Neural progenitor cell (in vitro differentiated cells): ENCODE results near the gene KCNA5. TPM values are rescaled to one million over a fixed set of nuclear protein-coding genes. Genes with fewer than 3 reads are reported as not detected.

Experiments
- DNase-seq: peaks from one replicate; pipeline ENCODE4 v3.0.0-alpha.2; 2016; ENCODE audit warnings: low spot score
- H2AFZ ChIP-seq: fragments of 200-600 bp; sonication (generic); replicated peaks from 2 replicates; pipeline ENCODE4 v1.6.1; 2016; ENCODE audit warnings: antibody characterized with exemption
- H3F3A ChIP-seq: fragments of 200-600 bp; sonication (generic); 2 replicates; pipeline ENCODE4 v1.6.1; 2016; ENCODE audit warnings: antibody characterized with exemption, low read depth
- H3K27ac ChIP-seq: fragments of 200-600 bp; sonication (generic); 2 replicates; pipeline ENCODE4 v1.5.1; 2016; ENCODE audit warnings: mild to moderate bottlenecking
- H3K27me3 ChIP-seq: fragments of 200-600 bp; sonication (generic); 2 replicates; pipeline ENCODE4 v1.6.1; 2016; ENCODE audit warnings: mild to moderate bottlenecking, moderate library complexity
- H3K36me3 ChIP-seq: fragments of 200-600 bp; sonication (generic); 2 replicates; pipeline ENCODE4 v1.5.1; 2016
- H3K4me1 ChIP-seq: fragments of 200-600 bp; sonication (generic); 2 replicates; pipeline ENCODE4 v1.6.1; 2016; ENCODE audit warnings: mixed run types
- H3K4me2 ChIP-seq: fragments of 200-600 bp; sonication (generic); 2 replicates; pipeline ENCODE4 v1.6.1; 2016
- H3K4me3 ChIP-seq: fragments of 200-600 bp; sonication (generic); 2 replicates; pipeline ENCODE4 v1.5.1; 2016
- H3K79me2 ChIP-seq: fragments of 200-600 bp; sonication (generic); 2 replicates; pipeline ENCODE4 v1.6.1; 2016; ENCODE audit warnings: low read depth
- H3K9ac ChIP-seq: fragments of 200-600 bp; sonication (generic); 2 replicates; pipeline ENCODE4 v1.6.1; 2016
- H3K9me3 ChIP-seq: fragments of 200-600 bp; sonication (generic); 2 replicates; pipeline ENCODE4 v1.5.1; 2016; ENCODE audit warnings: low read depth
- H4K20me1 ChIP-seq: fragments of 200-600 bp; sonication (generic); 2 replicates; pipeline ENCODE4 v1.6.1; 2016; ENCODE audit warnings: low read depth
- H3K27ac Mint-ChIP-seq: 3 replicates; pipeline ENCODE4 v1.8.0; 2021; ENCODE audit warnings: mixed read lengths
- H3K27me3 Mint-ChIP-seq: 2 replicates; pipeline ENCODE4 v1.8.0; 2022; ENCODE audit warnings: low read depth, mild to moderate bottlenecking, inconsistent platforms, moderate library complexity, mixed read lengths; ENCODE audit not compliant: insufficient read depth
- H3K36me3 Mint-ChIP-seq: 3 replicates; pipeline ENCODE4 v1.8.0; 2021; ENCODE audit warnings: mixed read lengths
- H3K4me1 Mint-ChIP-seq: 3 replicates; pipeline ENCODE4 v1.8.0; 2021; ENCODE audit warnings: mixed read lengths
- H3K4me3 Mint-ChIP-seq: 3 replicates; pipeline ENCODE4 v1.8.0; 2021; ENCODE audit warnings: mild to moderate bottlenecking, moderate library complexity, mixed read lengths
- H3K9me3 Mint-ChIP-seq: 3 replicates; pipeline ENCODE4 v1.8.0; 2020; ENCODE audit warnings: mixed read lengths
- CTCF ChIP-seq: fragments of 200-600 bp; sonication (generic); IDR thresholded peaks from 2 replicates; pipeline ENCODE4 v1.5.1; 2017; ENCODE audit warnings: antibody characterized with exemption, mild to moderate bottlenecking
- EZH2 ChIP-seq: fragments of 200-600 bp; sonication (generic); IDR thresholded peaks from 2 replicates; pipeline ENCODE4 v1.6.1; 2017; ENCODE audit warnings: antibody characterized with exemption, mild to moderate bottlenecking, moderate library complexity
- EZH2phosphoT487 ChIP-seq: fragments of 200-600 bp; sonication (generic); IDR thresholded peaks from 2 replicates; pipeline ENCODE4 v1.6.1; 2017; ENCODE audit warnings: antibody characterized with exemption
- total RNA-seq: library from RNA; depleted of rRNA; stranded (reverse); fragments of >200 nt; gene quantifications from 2 replicates; pipeline ENCODE4 v1.2.3, GENCODE V29; 2015; ENCODE audit warnings: low replicate concordance

KCNA5 gene
- total RNA-seq, 1 donor from 2014 or later = 0.19 TPM

- Histone ChIP-seq H3K4me1 (peaks cover 36% of the 10 kb centered on the region), H3K9ac (no peak overlapping the region), H3K79me2 (no peaks in the 10 kb centered on the region), H3K4me3 (no peak overlapping the region), H3K4me2 (no peak overlapping the region), H3F3A (no peaks in the 10 kb centered on the region), H4K20me1 (no peaks in the 10 kb centered on the region), H3K27me3 (no peaks in the 10 kb centered on the region), H3K36me3 (no peaks in the 10 kb centered on the region), H3K9me3 (no peaks in the 10 kb centered on the region), H2AFZ (no peak overlapping the region), H3K27ac (no peak overlapping the region)
- peaks cover 17% of the 10 kb centered on the region for H3K4me1 Mint-ChIP-seq
- no peak overlapping the region for H3K4me3 Mint-ChIP-seq
- peaks cover 7% of the 10 kb centered on the region for H3K27me3 Mint-ChIP-seq
- TF ChIP-seq EZH2 = no peak
- TF ChIP-seq EZH2phosphoT487 = no peak
- no peak for TF ChIP-seq CTCF
- H3K27ac Mint-ChIP-seq = no peak overlapping the region
- H3K36me3 Mint-ChIP-seq = no peaks in the 10 kb centered on the region
- no peaks in the 10 kb centered on the region for H3K9me3 Mint-ChIP-seq
- no peak for DNase-seq
These were observed 24.4 kb downstream of the KCNA5 start for GRCh38 chr12:5068126-5068525.

GRCh38 chr12:5068619-5069018 is 24.9 kb downstream of the KCNA5 start:
- H3K27me3 ChIP-seq = no peaks in the 10 kb centered on the region
- no peak overlapping the region for H3K27ac ChIP-seq
- no peak overlapping the region for H3K4me3 ChIP-seq
- H3K4me3 Mint-ChIP-seq = no peak overlapping the region
- no peaks in the 10 kb centered on the region for H3K36me3 Mint-ChIP-seq
- H3K79me2 ChIP-seq = no peaks in the 10 kb centered on the region
- H4K20me1 ChIP-seq = no peaks in the 10 kb centered on the region
- no peak overlapping the region for H3K27ac Mint-ChIP-seq
- H3K9me3 ChIP-seq = no peaks in the 10 kb centered on the region
- H2AFZ ChIP-seq = no peak overlapping the region
- H3K4me1 ChIP-seq = peaks cover 36% of the 10 kb centered on the region
- TF ChIP-seq CTCF (no peak), EZH2phosphoT487 (no peak), EZH2 (no peak)
- H3K4me2 ChIP-seq = no peak overlapping the region
- no peak overlapping the region for H3K9ac ChIP-seq
- peaks cover 17% of the 10 kb centered on the region for H3K4me1 Mint-ChIP-seq
- peaks cover 6% of the 10 kb centered on the region for H3K27me3 Mint-ChIP-seq
- no peak for DNase-seq
- no peaks in the 10 kb centered on the region for H3K36me3 ChIP-seq
- no peaks in the 10 kb centered on the region for H3F3A ChIP-seq
- no peaks in the 10 kb centered on the region for H3K9me3 Mint-ChIP-seq

- Mint-ChIP-seq H3K27ac (no peak overlapping the region), H3K9me3 (no peaks in the 10 kb centered on the region), H3K27me3 (peaks cover 10% of the 10 kb centered on the region), H3K4me1 (peaks cover 22% of the 10 kb centered on the region), H3K36me3 (no peaks in the 10 kb centered on the region), H3K4me3 (no peak overlapping the region)
- H3K79me2 ChIP-seq = no peaks in the 10 kb centered on the region
- H3F3A ChIP-seq = no peaks in the 10 kb centered on the region
- no peaks in the 10 kb centered on the region for H3K27me3 ChIP-seq
- H3K9me3 ChIP-seq = no peaks in the 10 kb centered on the region
- no peaks in the 10 kb centered on the region for H3K36me3 ChIP-seq
- peaks cover 36% of the 10 kb centered on the region for H3K4me1 ChIP-seq
- no peak overlapping the region for H3K9ac ChIP-seq
- peak overlapping the region; percentile 50 for H3K4me2 ChIP-seq
- H2AFZ ChIP-seq = no peak overlapping the region
- H3K27ac ChIP-seq = no peak overlapping the region
- no peak for TF ChIP-seq CTCF
- TF ChIP-seq EZH2 = no peak
- TF ChIP-seq EZH2phosphoT487 = no peak
- H3K4me3 ChIP-seq = no peak overlapping the region
- no peak for DNase-seq
- no peaks in the 10 kb centered on the region for H4K20me1 ChIP-seq
These were observed 26.4 kb downstream of the KCNA5 start for GRCh38 chr12:5070090-5070489.
